Activated CD8-positive, alpha-beta memory T cell treated with anti-CD3 and anti-CD28 coated beads, Interleukin-2, amount 10 ng/mL, durations not matched to agents 7 days and 5 days (primary cell): Measurements from ENCODE around the gene CNOT8. TPM values are rescaled to one million over a fixed set of nuclear protein-coding genes. Genes with fewer than 3 reads are reported as not detected.
"Not testable (repeated sequence)": the region's sequence is repeated elsewhere in the genome, so short reads cannot be mapped to it uniquely, and the experiment has no call there.

Experiments used
- ATAC-seq: fragments of 150-1000 bp; cut with Tn5 transposase; one replicate; pipeline ENCODE4 v1.10.0; 2021; ENCODE audit warnings: moderate library complexity
- CTCF ChIA-PET: fragments of 350-600 bp; sonication (Branson Sonifier 250); formaldehyde crosslinking; loops from one replicate; lab custom pipeline; 2021; ENCODE audit warnings: antibody characterized with exemption; lab: Charles Lee
- DNase-seq: peaks from one replicate; pipeline ENCODE4 v3.0.0-alpha.2; 2020
- H3K27ac Mint-ChIP-seq: one replicate; pipeline ENCODE4 v1.8.0; 2021; ENCODE audit warnings: mild to moderate bottlenecking, mixed read lengths
- H3K27me3 Mint-ChIP-seq: one replicate; pipeline ENCODE4 v1.8.0; 2021; ENCODE audit warnings: mixed read lengths
- H3K36me3 Mint-ChIP-seq: one replicate; pipeline ENCODE4 v1.8.0; 2021; ENCODE audit warnings: mild to moderate bottlenecking, mixed read lengths
- H3K4me1 Mint-ChIP-seq: one replicate; pipeline ENCODE4 v1.8.0; 2021; ENCODE audit warnings: mixed read lengths
- H3K4me3 Mint-ChIP-seq: one replicate; pipeline ENCODE4 v1.8.0; 2021; ENCODE audit warnings: mild to moderate bottlenecking, moderate library complexity, mixed read lengths
- H3K9me3 Mint-ChIP-seq: one replicate; pipeline ENCODE4 v1.8.0; 2022; ENCODE audit warnings: low read depth, mixed read lengths
- total RNA-seq, 2 experiments: library from RNA; stranded (reverse); gene quantifications; one replicate each; pipeline ENCODE4 v1.2.3, GENCODE V29; 2021

The CNOT8 gene
- total RNA-seq, 2 experiments from 2014 or later: 61.6 to 62.4 TPM

GRCh38 chr5:154822896-154823295 is 35.5 kb upstream of the CNOT8 start:
- ATAC-seq, DNase-seq, H3K27ac Mint-ChIP-seq, H3K27me3 Mint-ChIP-seq, H3K9me3 Mint-ChIP-seq, CTCF ChIA-PET, H3K4me3 Mint-ChIP-seq: not testable (repeated sequence)
- H3K4me1 Mint-ChIP-seq: peaks cover 29% of the 10 kb centered on the region
- peaks cover 13% of the 10 kb centered on the region for H3K36me3 Mint-ChIP-seq

- DNase-seq (no peak), ATAC-seq (no peak)
- Mint-ChIP-seq H3K27ac (no peak overlapping the region), H3K27me3 (no peaks in the 10 kb centered on the region), H3K4me1 (peaks cover 30% of the 10 kb centered on the region), H3K36me3 (peaks cover 12% of the 10 kb centered on the region), H3K9me3 (no peaks in the 10 kb centered on the region), H3K4me3 (no peak overlapping the region)
- CTCF ChIA-PET: no interaction called here
These were observed 34.8 kb upstream of the CNOT8 start for GRCh38 chr5:154823605-154824004.

GRCh38 chr5:154824070-154824469 is 34.4 kb upstream of the CNOT8 start:
- H3K36me3 Mint-ChIP-seq: peaks cover 12% of the 10 kb centered on the region
- H3K4me3 Mint-ChIP-seq: no peak overlapping the region
- CTCF ChIA-PET: no interaction called here
- no peaks in the 10 kb centered on the region for H3K27me3 Mint-ChIP-seq
- DNase-seq: no peak
- ATAC-seq: no peak
- H3K27ac Mint-ChIP-seq: no peak overlapping the region
- H3K4me1 Mint-ChIP-seq: peaks cover 29% of the 10 kb centered on the region
- no peaks in the 10 kb centered on the region for H3K9me3 Mint-ChIP-seq

GRCh38 chr5:154829181-154829588 is 29.2 kb upstream of the CNOT8 start:
- Mint-ChIP-seq H3K27ac (peak overlapping the region; percentile 76), H3K27me3 (no peaks in the 10 kb centered on the region), H3K4me3 (no peak overlapping the region), H3K36me3 (peaks cover 10% of the 10 kb centered on the region), H3K4me1 (peaks cover 34% of the 10 kb centered on the region), H3K9me3 (no peaks in the 10 kb centered on the region)
- no peak for ATAC-seq
- CTCF ChIA-PET: interaction anchor here (1.4 to 2.1 kb wide), 2 partner anchors 29 to 179 kb away, joined by 3 to 6 read pairs; partner anchors contain the start of gene CNOT8
- no peak for DNase-seq

GRCh38 chr5:154829589-154830218 is 28.7 kb upstream of the CNOT8 start:
- DNase-seq (peak; percentile 55), ATAC-seq (peak; percentile 68)
- CTCF ChIA-PET: interaction anchor here (1.4 to 2.1 kb wide), 2 partner anchors 29 to 179 kb away, joined by 3 to 6 read pairs; partner anchors contain the start of gene CNOT8
- Mint-ChIP-seq H3K4me1 (peaks cover 36% of the 10 kb centered on the region), H3K9me3 (no peaks in the 10 kb centered on the region), H3K36me3 (peaks cover 10% of the 10 kb centered on the region), H3K27ac (peak overlapping the region; percentile 76), H3K27me3 (no peaks in the 10 kb centered on the region), H3K4me3 (no peak overlapping the region)

- no peaks in the 10 kb centered on the region for H3K27me3 Mint-ChIP-seq
- DNase-seq (no peak), ATAC-seq (no peak)
- CTCF ChIA-PET: interaction anchor here (2.1 kb wide), 1 partner anchor 180 kb away, joined by 6 read pairs; no protein-coding TSS in a partner anchor
- H3K36me3 Mint-ChIP-seq: peaks cover 10% of the 10 kb centered on the region
- no peak overlapping the region for H3K4me3 Mint-ChIP-seq
- H3K9me3 Mint-ChIP-seq: no peaks in the 10 kb centered on the region
- peak overlapping the region; percentile 76 for H3K27ac Mint-ChIP-seq
- H3K4me1 Mint-ChIP-seq: peaks cover 36% of the 10 kb centered on the region
These were observed 28.2 kb upstream of the CNOT8 start for GRCh38 chr5:154830219-154830595.

GRCh38 chr5:154830596-154830995 is 27.8 kb upstream of the CNOT8 start:
- Mint-ChIP-seq H3K27ac (peak overlapping the region; percentile 76), H3K4me1 (peaks cover 35% of the 10 kb centered on the region), H3K9me3 (no peaks in the 10 kb centered on the region), H3K27me3 (no peaks in the 10 kb centered on the region), H3K36me3 (peaks cover 9% of the 10 kb centered on the region), H3K4me3 (no peak overlapping the region)
- CTCF ChIA-PET: interaction anchor here (2.1 kb wide), 1 partner anchor 180 kb away, joined by 6 read pairs; no protein-coding TSS in a partner anchor
- ATAC-seq (no peak), DNase-seq (no peak)

- no peaks in the 10 kb centered on the region for H3K9me3 Mint-ChIP-seq
- peaks cover 33% of the 10 kb centered on the region for H3K4me1 Mint-ChIP-seq
- ATAC-seq (no peak), DNase-seq (no peak)
- H3K36me3 Mint-ChIP-seq: peaks cover 5% of the 10 kb centered on the region
- CTCF ChIA-PET: interaction anchor here (1.2 kb wide), 1 partner anchor 18 kb away, joined by 3 read pairs; no protein-coding TSS in a partner anchor
- H3K27ac Mint-ChIP-seq: no peak overlapping the region
- no peak overlapping the region for H3K4me3 Mint-ChIP-seq
- no peaks in the 10 kb centered on the region for H3K27me3 Mint-ChIP-seq
These were observed 27.0 kb upstream of the CNOT8 start for GRCh38 chr5:154831451-154831850.

GRCh38 chr5:154832804-154833203 is 25.6 kb upstream of the CNOT8 start:
- not testable (repeated sequence) for H3K27me3 Mint-ChIP-seq, H3K36me3 Mint-ChIP-seq, H3K27ac Mint-ChIP-seq, DNase-seq, H3K9me3 Mint-ChIP-seq, H3K4me3 Mint-ChIP-seq, ATAC-seq
- peaks cover 28% of the 10 kb centered on the region for H3K4me1 Mint-ChIP-seq
- CTCF ChIA-PET: interaction anchor here (1.2 kb wide), 1 partner anchor 19 kb away, joined by 3 read pairs; no protein-coding TSS in a partner anchor

GRCh38 chr5:154834053-154834452 is 24.4 kb upstream of the CNOT8 start:
- Mint-ChIP-seq H3K4me1 (peaks cover 18% of the 10 kb centered on the region), H3K36me3 (peaks cover 2% of the 10 kb centered on the region), H3K9me3 (no peaks in the 10 kb centered on the region), H3K4me3 (no peak overlapping the region), H3K27me3 (no peaks in the 10 kb centered on the region), H3K27ac (no peak overlapping the region)
- CTCF ChIA-PET: interaction anchor here (0.9 to 1.1 kb wide), 2 partner anchors 15 to 184 kb away, joined by 3 read pairs; no protein-coding TSS in a partner anchor
- DNase-seq (no peak), ATAC-seq (no peak)

GRCh38 chr5:154835701-154836052 is 22.8 kb upstream of the CNOT8 start:
- ATAC-seq, H3K4me1 Mint-ChIP-seq, H3K4me3 Mint-ChIP-seq, CTCF ChIA-PET, H3K36me3 Mint-ChIP-seq, H3K27me3 Mint-ChIP-seq, H3K9me3 Mint-ChIP-seq, DNase-seq, H3K27ac Mint-ChIP-seq: not testable (repeated sequence)

GRCh38 chr5:154836225-154836624 is 22.2 kb upstream of the CNOT8 start:
- H3K36me3 Mint-ChIP-seq: peaks cover 2% of the 10 kb centered on the region

GRCh38 chr5:154837009-154837901 is 21.2 kb upstream of the CNOT8 start:
- peaks cover 2% of the 10 kb centered on the region for H3K36me3 Mint-ChIP-seq
- H3K4me1 Mint-ChIP-seq: peaks cover 2% of the 10 kb centered on the region
- no peak for DNase-seq
- no peak for ATAC-seq
- CTCF ChIA-PET: interaction anchor here (1.2 kb wide), 1 partner anchor 11 kb away, joined by 3 read pairs; no protein-coding TSS in a partner anchor
- no peaks in the 10 kb centered on the region for H3K27me3 Mint-ChIP-seq
- H3K4me3 Mint-ChIP-seq: no peak overlapping the region
- no peak overlapping the region for H3K27ac Mint-ChIP-seq
- H3K9me3 Mint-ChIP-seq: no peaks in the 10 kb centered on the region

More at GRCh38 chr5:154836225-154836624, 22.2 kb upstream of the CNOT8 start:
- Mint-ChIP-seq H3K4me1 (peaks cover 2% of the 10 kb centered on the region), H3K27me3 (no peaks in the 10 kb centered on the region), H3K4me3 (no peak overlapping the region), H3K27ac (no peak overlapping the region), H3K9me3 (no peaks in the 10 kb centered on the region)
- no peak for DNase-seq
- ATAC-seq: no peak
- CTCF ChIA-PET: no interaction called here
